ENCODE results near the gene GAR1. TPM values are rescaled to one million over a fixed set of nuclear protein-coding genes. Genes with fewer than 3 reads are reported as not detected.

The GAR1 gene
- total and polyA plus RNA-seq, 9 of the 15 experiments (the other 6 are each of a cell fraction or from before 2014, with no cell fraction given): 35.7 to 194 (median 68.2) TPM

GRCh38 chr4:109846395-109847098 is 31.0 kb downstream of the GAR1 start:
- Histone ChIP-seq H3K9ac (ENCODE audit: insufficient read depth in 1 of 2, low read depth in 2 of 2, low read length in 2 of 2) (no peak overlapping the region), H3K79me2 (ENCODE audit: control insufficient read depth, insufficient read depth, low read length) (no peaks in the 10 kb centered on the region), H2AFZ (ENCODE audit: low read depth, low read length) (no peak overlapping the region), H3K27me3 (ENCODE audit: control insufficient read depth in 2 of 2, insufficient read depth in 2 of 2, low read length in 2 of 2) (no peaks in the 10 kb centered on the region; a peak in 2 of 5 replicates), H3K9me1 (ENCODE audit: control insufficient read depth, insufficient read depth, low read length) (peaks cover 2% of the 10 kb centered on the region), H3K4me3 (no peak overlapping the region), H3K4me1 (replicated peaks in 1 of 2; ENCODE audit: control insufficient read depth in 2 of 2, insufficient read depth in 2 of 2, low read length in 2 of 2) (no peaks in the 10 kb centered on the region), H3K4me2 (ENCODE audit: insufficient read depth, low read length) (no peak overlapping the region), H4K20me1 (replicated peaks; ENCODE audit: control insufficient read depth, insufficient read depth, low read length) (no peaks in the 10 kb centered on the region), H3K36me3 (ENCODE audit: control insufficient read depth, insufficient read depth, low read length) (no peaks in the 10 kb centered on the region), H3K27ac (ENCODE audit: extremely low read depth, low read depth, low read length) (no peak overlapping the region), H3K9me3 (replicated peaks; ENCODE audit: control insufficient read depth, insufficient read depth, low read depth, low read length) (no peaks in the 10 kb centered on the region)
- no peak for TF ChIP-seq ZNF699 (CRISPR knock-in tag; IDR thresholded peaks at IDR 0.05; ENCODE audit: insufficient replicate concordance)
- no peak for TF ChIP-seq PTBP1 (IDR thresholded peaks at IDR 0.05; ENCODE audit: low read depth, low read length)
- TF ChIP-seq RBFOX2 (IDR thresholded peaks at IDR 0.05; ENCODE audit: low read depth, low read length): no peak
- no peak for TF ChIP-seq PHB2 (IDR thresholded peaks at IDR 0.05; ENCODE audit: low read depth)
- no peak for TF ChIP-seq SFPQ (IDR thresholded peaks at IDR 0.05; ENCODE audit: low read depth, low read length)
- no peak for TF ChIP-seq ZNF512 (tag; IDR thresholded peaks at IDR 0.05)
- TF ChIP-seq CTBP1 (IDR thresholded peaks at IDR 0.05; ENCODE audit: borderline replicate concordance): no peak
- no peak for TF ChIP-seq ZNF354B (CRISPR knock-in tag; IDR thresholded peaks at IDR 0.05)
- no peak for TF ChIP-seq ZNF140 (CRISPR knock-in tag; IDR thresholded peaks at IDR 0.05)
- TF ChIP-seq SIX5 (IDR thresholded peaks at IDR 0.05; ENCODE audit: borderline replicate concordance in 1 of 2, insufficient read depth in 1 of 2, low read depth in 1 of 2, low read length in 2 of 2): no peak
- TF ChIP-seq KLF1 (tag; IDR thresholded peaks at IDR 0.05): no peak
- TF ChIP-seq FOXA3 (CRISPR knock-in tag; conservative IDR thresholded peaks at IDR 0.05 in 1 of 2, IDR thresholded peaks at IDR 0.05 in 1 of 2): no peak
- TF ChIP-seq NR1H2 (CRISPR knock-in tag; IDR thresholded peaks at IDR 0.05): no peak
- WGBS (ENCODE audit: insufficient coverage, low coverage, missing lambda C conversion rate): 0% methylated on average over 6 of the region's 6 CpGs
- in situ Hi-C loops (cut with MboI): no loop called here
- DNase-seq (ENCODE audit: extremely low read depth in 1 of 4, low spot score in 3 of 4) (no peak), FAIRE-seq (no peak), ATAC-seq (no peak; the same call in 2 of the 3 replicates)
- intact Hi-C loops (cut with micrococcal nuclease): no loop called here
- ChIA-PET CTCF (ENCODE audit: low intra/inter-chr PET ratio) (no interaction called here), POLR2A (no interaction called here)
- BruUV-seq (replicated peaks): no TSS peak

Measured in K562 (cell line).